ENCODE measurements around the gene CECR2.

Gene CECR2

GRCh38 chr22:17380359-17381087 is 11.3 kb downstream of the CECR2 start:
- no peak for TF ChIP-seq MAX (IDR thresholded peaks at IDR 0.05)
- no peak for TF ChIP-seq EGR1 (IDR thresholded peaks at IDR 0.05)
- TF ChIP-seq TCF12 (IDR thresholded peaks at IDR 0.05; ENCODE audit: low read depth): no peak
- no peak for TF ChIP-seq CREB1 (IDR thresholded peaks at IDR 0.05; ENCODE audit: low read depth)
- TF ChIP-seq FOXM1 (IDR thresholded peaks at IDR 0.05; ENCODE audit: borderline replicate concordance, low read depth): no peak
- TF ChIP-seq ZBTB7A (IDR thresholded peaks at IDR 0.05; ENCODE audit: low read depth): no peak
- TF ChIP-seq TAF1 (IDR thresholded peaks at IDR 0.05; ENCODE audit: low read depth): no peak
- no peak for TF ChIP-seq USF1 (IDR thresholded peaks at IDR 0.05)
- no peak for TF ChIP-seq CEBPB (IDR thresholded peaks at IDR 0.05)
- no peak for TF ChIP-seq REST (IDR thresholded peaks at IDR 0.05; ENCODE audit: low read depth)
- TF ChIP-seq EP300 (IDR thresholded peaks at IDR 0.05; ENCODE audit: borderline replicate concordance): no peak
- TF ChIP-seq TEAD4 (IDR thresholded peaks at IDR 0.05): no peak
- TF ChIP-seq YY1 (IDR thresholded peaks at IDR 0.05; ENCODE audit: low read depth): no peak

GRCh38 chr22:17381192-17381913 is 12.1 kb downstream of the CECR2 start:
- no peak for TF ChIP-seq YY1 (IDR thresholded peaks at IDR 0.05; ENCODE audit: low read depth)
- TF ChIP-seq REST (IDR thresholded peaks at IDR 0.05; ENCODE audit: low read depth): no peak
- no peak for TF ChIP-seq MAX (IDR thresholded peaks at IDR 0.05)

GRCh38 chr22:17384612-17385330 is 15.5 kb downstream of the CECR2 start:
- TF ChIP-seq EP300 (IDR thresholded peaks at IDR 0.05; ENCODE audit: borderline replicate concordance): no peak

- no peak for TF ChIP-seq NFIC (IDR thresholded peaks at IDR 0.05)
- TF ChIP-seq CREB1 (IDR thresholded peaks at IDR 0.05; ENCODE audit: low read depth): no peak
- TF ChIP-seq RAD21 (IDR thresholded peaks at IDR 0.05; ENCODE audit: low read depth): no peak
- TF ChIP-seq TEAD4 (IDR thresholded peaks at IDR 0.05): no peak
- TF ChIP-seq TCF12 (IDR thresholded peaks at IDR 0.05; ENCODE audit: low read depth): no peak
- no peak for TF ChIP-seq CEBPB (IDR thresholded peaks at IDR 0.05)
- TF ChIP-seq MAX (IDR thresholded peaks at IDR 0.05): no peak
- TF ChIP-seq REST (IDR thresholded peaks at IDR 0.05; ENCODE audit: low read depth): no peak
- TF ChIP-seq EP300 (IDR thresholded peaks at IDR 0.05; ENCODE audit: borderline replicate concordance): no peak
- no peak for TF ChIP-seq TAF1 (IDR thresholded peaks at IDR 0.05; ENCODE audit: low read depth)
- no peak for TF ChIP-seq ZBTB7A (IDR thresholded peaks at IDR 0.05; ENCODE audit: low read depth)
- TF ChIP-seq YY1 (IDR thresholded peaks at IDR 0.05; ENCODE audit: low read depth): no peak
- no peak for TF ChIP-seq EGR1 (IDR thresholded peaks at IDR 0.05)
- TF ChIP-seq USF1 (IDR thresholded peaks at IDR 0.05): no peak
- TF ChIP-seq FOXM1 (IDR thresholded peaks at IDR 0.05; ENCODE audit: borderline replicate concordance, low read depth): no peak
These were observed 18.1 kb downstream of the CECR2 start for GRCh38 chr22:17387356-17387755.
